Activated naive CD8-positive, alpha-beta T cell treated with anti-CD3 and anti-CD28 coated beads, Interleukin-2, amount 50 U/mL, for 24 hours (primary cell): ENCODE data around the gene GVQW3.

ENCODE experiments used
- ATAC-seq: fragments of 150-1000 bp; cut with Tn5 transposase; one replicate; pipeline ENCODE4 v1.10.0; 2021
- DNase-seq: peaks from one replicate; pipeline ENCODE4 v3.0.0; 2021
- H3K27ac Mint-ChIP-seq: one replicate; pipeline ENCODE4 v1.8.0; 2021; ENCODE audit warnings: mild to moderate bottlenecking, mixed read lengths
- H3K27me3 Mint-ChIP-seq: one replicate; pipeline ENCODE4 v1.8.0; 2021; ENCODE audit warnings: mixed read lengths
- H3K36me3 Mint-ChIP-seq: one replicate; pipeline ENCODE4 v1.8.0; 2021; ENCODE audit warnings: low read depth, mixed read lengths
- H3K4me1 Mint-ChIP-seq: one replicate; pipeline ENCODE4 v1.8.0; 2021; ENCODE audit warnings: mixed read lengths
- H3K4me3 Mint-ChIP-seq: one replicate; pipeline ENCODE4 v1.8.0; 2021; ENCODE audit warnings: mild to moderate bottlenecking, moderate library complexity, mixed read lengths
- H3K9me3 Mint-ChIP-seq: one replicate; pipeline ENCODE4 v1.8.0; 2021; ENCODE audit warnings: mixed read lengths

GVQW3 gene

GRCh38 chr11:76448506-76448905, 67.4 kb downstream of the GVQW3 start:
- no peak overlapping the region for H3K27ac Mint-ChIP-seq
- H3K9me3 Mint-ChIP-seq: no peaks in the 10 kb centered on the region
- H3K4me3 Mint-ChIP-seq: no peak overlapping the region
- H3K36me3 Mint-ChIP-seq: peaks cover 49% of the 10 kb centered on the region
- DNase-seq: no peak
- H3K27me3 Mint-ChIP-seq: no peaks in the 10 kb centered on the region
- peaks cover 17% of the 10 kb centered on the region for H3K4me1 Mint-ChIP-seq
- ATAC-seq: no peak

GRCh38 chr11:76453248-76453647, 72.1 kb downstream of the GVQW3 start:
- DNase-seq (no peak), ATAC-seq (no peak)
- Mint-ChIP-seq H3K4me1 (no peaks in the 10 kb centered on the region), H3K9me3 (no peaks in the 10 kb centered on the region), H3K4me3 (no peak overlapping the region), H3K27me3 (no peaks in the 10 kb centered on the region), H3K27ac (no peak overlapping the region), H3K36me3 (peaks cover 32% of the 10 kb centered on the region)

- Mint-ChIP-seq H3K9me3 (no peaks in the 10 kb centered on the region), H3K4me3 (no peak overlapping the region), H3K36me3 (peaks cover 31% of the 10 kb centered on the region), H3K27me3 (no peaks in the 10 kb centered on the region), H3K4me1 (no peaks in the 10 kb centered on the region), H3K27ac (no peak overlapping the region)
- ATAC-seq: no peak
- no peak for DNase-seq
Measured at GRCh38 chr11:76455331-76455730, 74.2 kb downstream of the GVQW3 start.

GRCh38 chr11:76455931-76456330, 74.8 kb downstream of the GVQW3 start:
- DNase-seq (no peak), ATAC-seq (no peak)
- no peaks in the 10 kb centered on the region for H3K9me3 Mint-ChIP-seq
- H3K27me3 Mint-ChIP-seq: no peaks in the 10 kb centered on the region
- H3K4me3 Mint-ChIP-seq: no peak overlapping the region
- no peak overlapping the region for H3K27ac Mint-ChIP-seq
- H3K4me1 Mint-ChIP-seq: no peaks in the 10 kb centered on the region
- peaks cover 32% of the 10 kb centered on the region for H3K36me3 Mint-ChIP-seq

GRCh38 chr11:76456571-76456970, 75.4 kb downstream of the GVQW3 start:
- Mint-ChIP-seq H3K27ac (no peak overlapping the region), H3K9me3 (no peaks in the 10 kb centered on the region), H3K36me3 (peaks cover 29% of the 10 kb centered on the region), H3K4me3 (no peak overlapping the region), H3K27me3 (no peaks in the 10 kb centered on the region), H3K4me1 (no peaks in the 10 kb centered on the region)
- no peak for DNase-seq
- no peak for ATAC-seq
